ENCODE data around the gene KHDRBS1.

The KHDRBS1 gene

GRCh38 chr1:32072622-32073298, 59.1 kb downstream of the KHDRBS1 start, which contains the start of gene TMEM39B:
TSS of gene TMEM39B (plus strand) at chr1:32072939. CDS start at chr1:32073048, 109 bp downstream.
- DNase-seq: peak; percentile 98
- Histone ChIP-seq H3K79me2 (ENCODE audit: insufficient read depth, low read length) (peaks cover 40% of the 10 kb centered on the region), H3K4me1 (ENCODE audit: insufficient read depth, low read length) (peaks cover 33% of the 10 kb centered on the region), H3K27me3 (ENCODE audit: insufficient read depth, low read length, poor library complexity) (no peaks in the 10 kb centered on the region), H3K9ac (ENCODE audit: low read depth, low read length) (peak within 1 kb of the TSS; percentile 68), H3K27ac (ENCODE audit: low read length) (peak within 1 kb of the TSS; percentile 91), H3K4me2 (ENCODE audit: insufficient read depth, low read length) (peak within 1 kb of the TSS; percentile 89), H4K20me1 (ENCODE audit: insufficient read depth, low read length) (peaks cover 20% of the 10 kb centered on the region), H3K4me3 (ENCODE audit: low read depth in 1 of 2, low read length in 2 of 2) (peak within 1 kb of the TSS; percentile 36 to 71), H3K36me3 (ENCODE audit: insufficient read depth, low read length) (peaks cover 37% of the 10 kb centered on the region), H2AFZ (ENCODE audit: low read depth, low read length) (peak within 1 kb of the TSS; percentile 80), H3K9me3 (ENCODE audit: insufficient read depth, low read length, severe bottlenecking) (no peaks in the 10 kb centered on the region)
- no peak for TF ChIP-seq EZH2 (IDR thresholded peaks at IDR 0.05; ENCODE audit: borderline replicate concordance, low read depth, low read length, severe bottlenecking)
- TF ChIP-seq CTCF (IDR thresholded peaks at IDR 0.05; ENCODE audit: borderline replicate concordance, extremely low read depth, low read length, poor library complexity, severe bottlenecking): no peak
- peak; percentile 87 for ATAC-seq (ENCODE audit: insufficient read depth, low read depth)

GRCh38 chr1:32073299-32074229, 59.9 kb downstream of the KHDRBS1 start:
- Histone ChIP-seq H3K4me3 (ENCODE audit: low read depth in 1 of 2, low read length in 2 of 2) (peak overlapping the region; percentile 36 to 71; a peak in 3 of 4 replicates), H3K36me3 (ENCODE audit: insufficient read depth, low read length) (peaks cover 45% of the 10 kb centered on the region), H3K27me3 (ENCODE audit: insufficient read depth, low read length, poor library complexity) (no peaks in the 10 kb centered on the region), H3K4me1 (ENCODE audit: insufficient read depth, low read length) (peaks cover 33% of the 10 kb centered on the region), H3K27ac (ENCODE audit: low read length) (peak overlapping the region; percentile 91), H3K79me2 (ENCODE audit: insufficient read depth, low read length) (peaks cover 42% of the 10 kb centered on the region), H3K9me3 (ENCODE audit: insufficient read depth, low read length, severe bottlenecking) (no peaks in the 10 kb centered on the region), H3K9ac (ENCODE audit: low read depth, low read length) (peak overlapping the region; percentile 68), H2AFZ (ENCODE audit: low read depth, low read length) (peak overlapping the region; percentile 55), H3K4me2 (ENCODE audit: insufficient read depth, low read length) (peak overlapping the region; percentile 89), H4K20me1 (ENCODE audit: insufficient read depth, low read length) (peaks cover 20% of the 10 kb centered on the region)
- DNase-seq (peak; percentile 97), ATAC-seq (ENCODE audit: insufficient read depth, low read depth) (peak; percentile 64)
- no peak for TF ChIP-seq EZH2 (IDR thresholded peaks at IDR 0.05; ENCODE audit: borderline replicate concordance, low read depth, low read length, severe bottlenecking)
- TF ChIP-seq CTCF (IDR thresholded peaks at IDR 0.05; ENCODE audit: borderline replicate concordance, extremely low read depth, low read length, poor library complexity, severe bottlenecking): peak; percentile 74

DNA sequence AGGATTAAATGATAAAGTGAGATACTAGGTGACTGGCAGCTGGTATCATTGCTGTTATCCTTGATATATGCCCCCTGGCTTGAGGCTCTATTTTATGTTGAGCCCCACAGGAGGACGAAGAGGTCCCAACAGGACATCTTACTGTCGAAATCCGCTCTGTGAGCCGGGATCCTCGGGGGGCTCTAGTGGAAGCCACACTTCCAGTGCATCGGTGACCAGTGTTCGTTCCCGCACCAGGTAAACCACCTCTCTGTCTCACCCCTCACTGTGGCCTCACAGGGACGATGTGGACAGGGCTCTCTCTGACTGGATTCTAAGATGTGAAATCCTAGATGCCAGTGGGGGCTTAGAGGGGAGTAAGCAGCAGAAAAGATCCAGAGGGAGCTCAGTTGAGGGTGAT, 61.2 kb downstream of the KHDRBS1 start:
- Histone ChIP-seq H3K27ac (ENCODE audit: low read length) (no peak overlapping the region), H3K4me3 (ENCODE audit: low read depth in 1 of 2, low read length in 2 of 2) (0 out of 4 replicates have a peak overlapping the region, but pooled peaks of 1 of the 2 experiments have one; percentile 10), H3K9me3 (ENCODE audit: insufficient read depth, low read length, severe bottlenecking) (no peaks in the 10 kb centered on the region), H4K20me1 (ENCODE audit: insufficient read depth, low read length) (peaks cover 20% of the 10 kb centered on the region), H3K4me2 (ENCODE audit: insufficient read depth, low read length) (peak overlapping the region; percentile 33; the same call in 1 of the 2 replicates), H3K27me3 (ENCODE audit: insufficient read depth, low read length, poor library complexity) (no peaks in the 10 kb centered on the region), H3K36me3 (ENCODE audit: insufficient read depth, low read length) (peaks cover 56% of the 10 kb centered on the region), H3K79me2 (ENCODE audit: insufficient read depth, low read length) (peaks cover 42% of the 10 kb centered on the region), H2AFZ (ENCODE audit: low read depth, low read length) (no peak overlapping the region), H3K4me1 (ENCODE audit: insufficient read depth, low read length) (peaks cover 33% of the 10 kb centered on the region), H3K9ac (ENCODE audit: low read depth, low read length) (no peak overlapping the region)
- DNase-seq: no peak
- TF ChIP-seq CTCF (IDR thresholded peaks at IDR 0.05; ENCODE audit: borderline replicate concordance, extremely low read depth, low read length, poor library complexity, severe bottlenecking) (no peak), EZH2 (IDR thresholded peaks at IDR 0.05; ENCODE audit: borderline replicate concordance, low read depth, low read length, severe bottlenecking) (no peak)
- no peak for ATAC-seq (ENCODE audit: insufficient read depth, low read depth)

Data from DND-41 (cell line).